K562 (cell line): ENCODE results near the gene PCDHGB1. TPM values are rescaled to one million over a fixed set of nuclear protein-coding genes. Genes with fewer than 3 reads are reported as not detected.

Source experiments
- ATAC-seq: fragments of 200-7000 bp; cut with Tn5 transposase; 3 replicates; pipeline ENCODE4 v1.9.1; 2020; ENCODE audit warnings: moderate library complexity
- BruUV-seq: library from RNA; stranded (reverse); fragments of 400-500 nt; replicated peaks from 2 replicates; lab custom pipeline; 2021; lab: Mats Ljungman, UMichigan
- CTCF ChIA-PET: fragments of 300-600 bp; formaldehyde crosslinking; extraction: SDS; loops from one replicate; lab custom pipeline; 2021; ENCODE audit warnings: low intra/inter-chr PET ratio; lab: Yijun Ruan, JAX
- POLR2A ChIA-PET: fragments of 300-600, 350-650 bp; sonication (Branson Sonifier 250); formaldehyde crosslinking; extraction: SDS; loops from one replicate; lab custom pipeline; 2021; ENCODE audit warnings: antibody characterized with exemption, inconsistent platforms; lab: Yijun Ruan, JAX
- DNase-seq, 4 experiments: peaks; one replicate each; pipeline versions ENCODE4 v3.0.0 to v3.0.0-alpha.2; 2011 to 2018; ENCODE audit warnings: low spot score in 3 of 4, mixed read lengths in 3 of 4; ENCODE audit errors: extremely low read depth in 1 of 4
- FAIRE-seq: peaks from 2 replicates; lab custom pipeline; 2011; peaks lifted over from hg19 to GRCh38; lab: Jason Lieb, UNC
- H2AFZ ChIP-seq: 2 replicates; pipeline ENCODE4 v1.6.0; 2011; ENCODE audit warnings: low read depth, low read length, control low read depth, inconsistent platforms
- H3K27ac ChIP-seq: fragments of 200-600 bp; 3 replicates; pipeline ENCODE4 v1.8.0; 2011; ENCODE audit warnings: low read depth, mild to moderate bottlenecking, control low read depth, inconsistent platforms, low read length, moderate library complexity, mixed read lengths; ENCODE audit errors: extremely low read depth
- H3K27me3 ChIP-seq, 2 experiments: fragments of 300-600 bp in 1 of 2; 2 replicates in 1 of 2; 3 replicates in 1 of 2; pipeline versions ENCODE4 v1.6.0 to v1.8.0; 2011; ENCODE audit warnings: inconsistent platforms in 2 of 2, low read length in 2 of 2, mild to moderate bottlenecking in 1 of 2, mixed read lengths in 1 of 2, moderate library complexity in 1 of 2; ENCODE audit not compliant: control insufficient read depth in 2 of 2, insufficient read depth in 2 of 2
- H3K36me3 ChIP-seq: fragments of 300-600 bp; 3 replicates; pipeline ENCODE4 v1.8.0; 2011; ENCODE audit warnings: mild to moderate bottlenecking, low read length, inconsistent platforms; ENCODE audit not compliant: control insufficient read depth, insufficient read depth
- H3K4me1 ChIP-seq, 2 experiments: fragments of 200-600 bp in 1 of 2; replicated peaks in 1 of 2; 2 replicates in 1 of 2; 3 replicates in 1 of 2; pipeline versions ENCODE4 v1.5.1 to v1.8.0; 2011; ENCODE audit warnings: inconsistent platforms in 2 of 2, low read length in 2 of 2, mild to moderate bottlenecking in 1 of 2, mixed read lengths in 1 of 2, moderate library complexity in 1 of 2; ENCODE audit not compliant: control insufficient read depth in 2 of 2, insufficient read depth in 2 of 2
- H3K4me2 ChIP-seq: 2 replicates; pipeline ENCODE4 v1.6.1; 2011; ENCODE audit warnings: low read length, control low read depth, inconsistent platforms, mixed read lengths; ENCODE audit not compliant: insufficient read depth
- H3K4me3 ChIP-seq: fragments of 200-600 bp; sonication (generic), shearing (Covaris generic); 2 replicates; pipeline ENCODE4 v1.5.1; 2016; ENCODE audit warnings: control low read depth, inconsistent platforms
- H3K79me2 ChIP-seq: fragments of 200-600 bp; 3 replicates; pipeline ENCODE4 v1.8.0; 2011; ENCODE audit warnings: low read length, inconsistent platforms; ENCODE audit not compliant: control insufficient read depth, insufficient read depth
- H3K9ac ChIP-seq, 2 experiments: 2 replicates each; pipeline versions ENCODE4 v1.6.0 to v1.6.1; 2011; ENCODE audit warnings: low read depth in 2 of 2, low read length in 2 of 2, control low read depth in 1 of 2, inconsistent platforms in 1 of 2, mild to moderate bottlenecking in 1 of 2, mixed read lengths in 1 of 2; ENCODE audit not compliant: insufficient read depth in 1 of 2
- H3K9me1 ChIP-seq: one replicate; pipeline ENCODE4 v1.6.0; 2011; ENCODE audit warnings: inconsistent platforms, mild to moderate bottlenecking, low read length, moderate library complexity; ENCODE audit not compliant: control insufficient read depth, insufficient read depth
- H3K9me3 ChIP-seq: replicated peaks from 2 replicates; pipeline ENCODE4 v1.5.1; 2011; ENCODE audit warnings: low read depth, low read length, inconsistent platforms; ENCODE audit not compliant: control insufficient read depth, insufficient read depth
- H4K20me1 ChIP-seq: replicated peaks from 2 replicates; pipeline ENCODE4 v1.6.1; 2011; ENCODE audit warnings: low read length, inconsistent platforms, mixed read lengths; ENCODE audit not compliant: control insufficient read depth, insufficient read depth
- BRD4 ChIP-seq: fragments of 200-600 bp; sonication (generic); IDR thresholded peaks from 2 replicates; pipeline ENCODE4 v1.6.1; 2017; ENCODE audit warnings: inconsistent platforms
- FOXM1 ChIP-seq, 2 experiments: fragments of 450-650 bp in 1 of 2; sonication (generic) in 1 of 2; formaldehyde crosslinking in 1 of 2; IDR thresholded peaks; 2 replicates each; pipeline versions ENCODE4 v1.6.1 to v1.9.0; 2017 to 2022; ENCODE audit warnings: low read depth in 2 of 2, mild to moderate bottlenecking in 2 of 2, missing genetic modification reagents in 1 of 2, moderate library complexity in 1 of 2
- IRF1 ChIP-seq: sonication (generic); formaldehyde crosslinking; IDR thresholded peaks from 2 replicates; pipeline ENCODE4 v1.8.0; 2022; ENCODE audit warnings: missing genetic modification reagents, mild to moderate bottlenecking, borderline replicate concordance
- MITF ChIP-seq: IDR thresholded peaks from 2 replicates; pipeline ENCODE4 v1.6.1; 2014; ENCODE audit warnings: antibody characterized with exemption
- NFXL1 ChIP-seq: fragments of 450-650 bp; formaldehyde crosslinking; IDR thresholded peaks from 2 replicates; pipeline ENCODE4 v1.4.0; 2021; ENCODE audit warnings: mild to moderate bottlenecking
- TEAD4 ChIP-seq, 2 experiments: sonication (generic) in 1 of 2; formaldehyde crosslinking in 1 of 2; IDR thresholded peaks; 2 replicates each; pipeline versions ENCODE4 v1.6.1 to v1.8.0; 2012 to 2022; ENCODE audit warnings: borderline replicate concordance in 1 of 2, inconsistent platforms in 1 of 2, low read length in 1 of 2, mild to moderate bottlenecking in 1 of 2, missing genetic modification reagents in 1 of 2
- ZKSCAN1 ChIP-seq: fragments of 150-350 bp; IDR thresholded peaks from 2 replicates; pipeline ENCODE4 v1.6.1; 2016; ENCODE audit warnings: low read depth, low read length
- WGBS: fragments of 100-300 bp; shearing (Covaris generic); methylation state at CpG from one replicate; pipeline ENCODE4 v1.1.6; 2016; ENCODE audit warnings: low coverage, mixed read lengths; ENCODE audit not compliant: insufficient coverage; ENCODE audit errors: missing lambda C conversion rate; 5-methylcytosine and 5-hydroxymethylcytosine counted together
- in situ Hi-C: fragments of 300-500 bp; cut with MboI; formaldehyde crosslinking; loops from 4 replicates; pipeline ENCODE4 v1.15.0; 2018; ENCODE audit warnings: inconsistent platforms, mixed read lengths
- intact Hi-C: fragments of 100-400 bp; cut with micrococcal nuclease; formaldehyde crosslinking; loops from 2 replicates; pipeline ENCODE4 v1.14.2; 2022
- polyA plus RNA-seq, 8 experiments: library from polyadenylated mRNA; depleted of rRNA in 4 of 8; stranded (reverse) in 5 of 8; unstranded in 3 of 8; fragments of >200 nt; fragmentation: Nextera tagmentation in 2 of 8; fragmentation: Illumina TruSeq in 1 of 8; extraction: Ambion mirVana in 2 of 8; extraction: Trizol in 1 of 8; gene quantifications; 2 replicates each; pipeline versions ENCODE4 v1.2.1 to v1.2.3, GENCODE V29; 2011 to 2014; ENCODE audit warnings: inconsistent platforms in 1 of 8, missing spikeins in 1 of 8
- total RNA-seq, 7 experiments: library from RNA; depleted of rRNA in 6 of 7; stranded (reverse); fragments of >200 nt in 6 of 7; fragmentation: Illumina TruSeq in 2 of 7; extraction: Trizol in 2 of 7; gene quantifications; 2 replicates each; pipeline versions ENCODE4 v1.2.1 to v1.2.3, GENCODE V29; 2011 to 2021; ENCODE audit warnings: low replicate concordance in 1 of 7
- TF ChIP-seq, protein P1 (sequence below): fragments of 250-450 bp; sonication (Bioruptor Pico); IDR thresholded peaks from 2 replicates; pipeline ENCODE4 v1.8.0; 2021; ENCODE audit warnings: mild to moderate bottlenecking, moderate library complexity

Gene PCDHGB1
- total and polyA plus RNA-seq, 9 of the 15 experiments (the other 6 are each of a cell fraction or from before 2014, with no cell fraction given): 0.06 to 0.20 (median 0.07) TPM; not detected in 2

DNA sequence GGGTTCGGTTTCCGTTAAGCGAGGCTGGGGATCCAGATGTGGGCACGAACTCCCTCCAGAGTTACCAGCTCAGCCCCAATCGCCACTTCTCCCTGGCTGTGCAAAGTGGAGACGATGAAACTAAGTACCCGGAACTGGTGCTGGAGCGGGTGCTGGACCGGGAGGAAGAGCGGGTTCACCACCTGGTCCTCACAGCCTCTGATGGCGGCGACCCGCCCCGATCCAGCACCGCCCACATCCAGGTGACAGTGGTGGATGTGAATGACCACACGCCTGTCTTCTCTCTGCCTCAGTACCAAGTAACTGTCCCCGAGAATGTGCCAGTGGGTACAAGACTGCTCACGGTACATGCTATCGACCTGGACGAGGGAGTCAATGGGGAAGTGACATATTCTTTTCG is 33.4 kb downstream of the PCDHGB1 start (continued):
- no peak for TF ChIP-seq FOXM1 (IDR thresholded peaks at IDR 0.05; ENCODE audit: low read depth)
- no peak for TF ChIP-seq FOXM1 (CRISPR knock-in tag; IDR thresholded peaks at IDR 0.05; ENCODE audit: low read depth)
- TF ChIP-seq MITF: no peak

DNA sequence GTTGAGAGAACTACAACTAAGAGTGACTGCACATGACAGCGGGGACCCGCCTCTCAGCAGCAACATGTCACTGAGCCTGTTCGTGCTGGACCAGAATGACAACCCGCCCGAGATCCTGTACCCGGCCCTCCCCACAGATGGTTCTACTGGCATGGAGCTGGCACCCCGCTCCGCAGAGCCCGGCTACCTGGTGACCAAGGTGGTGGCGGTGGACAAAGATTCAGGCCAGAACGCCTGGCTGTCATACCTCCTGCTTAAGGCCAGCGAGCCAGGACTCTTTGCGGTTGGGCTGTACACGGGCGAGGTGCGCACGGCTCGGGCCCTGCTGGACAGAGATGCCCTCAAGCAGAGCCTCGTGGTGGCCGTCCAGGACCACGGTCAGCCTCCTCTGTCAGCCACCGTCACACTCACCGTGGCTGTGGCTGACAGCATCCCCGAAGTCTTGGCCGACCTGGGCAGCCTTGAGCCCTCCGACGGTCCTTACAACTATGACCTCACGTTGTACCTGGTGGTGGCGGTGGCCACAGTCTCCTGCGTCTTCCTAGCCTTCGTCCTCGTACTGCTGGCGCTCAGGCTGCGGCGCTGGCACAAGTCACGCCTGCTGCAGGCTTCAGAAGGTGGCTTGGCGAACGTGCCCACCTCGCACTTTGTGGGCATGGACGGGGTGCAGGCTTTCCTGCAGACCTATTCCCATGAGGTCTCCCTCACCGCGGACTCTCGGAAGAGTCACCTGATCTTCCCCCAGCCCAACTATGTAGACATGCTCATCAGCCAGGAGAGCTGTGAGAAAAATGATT is 34.8 kb downstream of the PCDHGB1 start:
- no TSS peak for BruUV-seq
- Histone ChIP-seq H3K79me2 (no peaks in the 10 kb centered on the region), H3K27me3 (peaks cover 9 to 35% of the 10 kb centered on the region in 2 experiments; a peak in 4 of 5 replicates), H3K4me2 (no peak overlapping the region), H3K9me1 (no peaks in the 10 kb centered on the region), H3K36me3 (no peaks in the 10 kb centered on the region), H3K9me3 (no peaks in the 10 kb centered on the region), H2AFZ (no peak overlapping the region), H3K9ac (no peak overlapping the region), H3K4me3 (no peak overlapping the region), H3K4me1 (peaks cover 0 to 11% of the 10 kb centered on the region in 2 experiments; a peak in 2 of 5 replicates), H4K20me1 (no peaks in the 10 kb centered on the region), H3K27ac (no peak overlapping the region)
- DNase-seq (no peak), ATAC-seq (no peak), FAIRE-seq (no peak)
- TF ChIP-seq NFXL1 (CRISPR knock-in tag) (no peak), IRF1 (no peak), ZKSCAN1 (no peak), TEAD4 (IDR thresholded peaks at IDR 0.05; ENCODE audit: low read length) (no peak), TEAD4 (CRISPR knock-in tag; IDR thresholded peaks at IDR 0.05; ENCODE audit: borderline replicate concordance) (no peak), BRD4 (no peak)
- TF ChIP-seq, protein P1, sequence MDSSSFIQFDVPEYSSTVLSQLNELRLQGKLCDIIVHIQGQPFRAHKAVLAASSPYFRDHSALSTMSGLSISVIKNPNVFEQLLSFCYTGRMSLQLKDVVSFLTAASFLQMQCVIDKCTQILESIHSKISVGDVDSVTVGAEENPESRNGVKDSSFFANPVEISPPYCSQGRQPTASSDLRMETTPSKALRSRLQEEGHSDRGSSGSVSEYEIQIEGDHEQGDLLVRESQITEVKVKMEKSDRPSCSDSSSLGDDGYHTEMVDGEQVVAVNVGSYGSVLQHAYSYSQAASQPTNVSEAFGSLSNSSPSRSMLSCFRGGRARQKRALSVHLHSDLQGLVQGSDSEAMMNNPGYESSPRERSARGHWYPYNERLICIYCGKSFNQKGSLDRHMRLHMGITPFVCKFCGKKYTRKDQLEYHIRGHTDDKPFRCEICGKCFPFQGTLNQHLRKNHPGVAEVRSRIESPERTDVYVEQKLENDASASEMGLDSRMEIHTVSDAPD (CRISPR knock-in tag): no peak
- CTCF ChIA-PET: no interaction called here
- WGBS: 2% methylated on average over 43 of the region's 43 CpGs
- POLR2A ChIA-PET: interaction anchor here (0.7 kb wide), 1 partner anchor 13 kb away, joined by 3 read pairs; the partner anchor contains the start of gene PCDHGB5
- in situ Hi-C loops: no loop called here
- intact Hi-C loops: no loop called here
